H1 (cell line): Measurements from ENCODE around the gene GABRR3. TPM values are rescaled to one million over a fixed set of nuclear protein-coding genes. Genes with fewer than 3 reads are reported as not detected.
"Not testable (repeated sequence)": the region's sequence is repeated elsewhere in the genome, so short reads cannot be mapped to it uniquely, and the experiment has no call there.

Source experiments
- CTCF ChIA-PET: fragments of 300-600 bp; sonication (Branson Sonifier 250); formaldehyde crosslinking; loops from one replicate; lab custom pipeline; 2021; ENCODE audit not compliant: partially characterized antibody; lab: Charles Lee
- POLR2A ChIA-PET: fragments of 300-600 bp; sonication (Branson Sonifier 250); formaldehyde crosslinking; loops from one replicate; lab custom pipeline; 2021; ENCODE audit warnings: inconsistent platforms; ENCODE audit not compliant: partially characterized antibody; lab: Charles Lee
- DNase-seq, 2 experiments: peaks; one replicate each; pipeline versions ENCODE4 v3.0.0 to v3.0.0-alpha.2; 2010 to 2022; ENCODE audit warnings: low spot score in 2 of 2, low read depth in 1 of 2, mixed read lengths in 1 of 2
- FAIRE-seq: peaks from 2 replicates; lab custom pipeline; 2011; peaks lifted over from hg19 to GRCh38; lab: Jason Lieb, UNC
- H2AFZ ChIP-seq: 2 replicates; pipeline ENCODE4 v1.8.1; 2012; ENCODE audit warnings: low read length, inconsistent platforms
- H2AK5ac ChIP-seq: 2 replicates; pipeline ENCODE4 v1.6.1; 2013; ENCODE audit warnings: low read depth, low read length
- H2BK120ac ChIP-seq: replicated peaks from 2 replicates; pipeline ENCODE3; 2013; ENCODE audit warnings: low read depth, low read length, inconsistent platforms
- H2BK12ac ChIP-seq: 2 replicates; pipeline ENCODE4 v1.6.1; 2013; ENCODE audit warnings: low read depth, low read length
- H2BK15ac ChIP-seq: 2 replicates; pipeline ENCODE4 v1.6.1; 2013; ENCODE audit warnings: low read length
- H2BK20ac ChIP-seq: 2 replicates; pipeline ENCODE4 v1.6.1; 2013; ENCODE audit warnings: low read length
- H2BK5ac ChIP-seq: 2 replicates; pipeline ENCODE4 v1.6.1; 2013; ENCODE audit warnings: low read depth, low read length
- H3K14ac ChIP-seq: 2 replicates; pipeline ENCODE4 v1.6.1; 2013; ENCODE audit warnings: inconsistent platforms; ENCODE audit not compliant: insufficient read length
- H3K18ac ChIP-seq: 2 replicates; pipeline ENCODE4 v1.6.1; 2013; ENCODE audit warnings: low read length; ENCODE audit errors: extremely low read depth
- H3K23ac ChIP-seq: 2 replicates; pipeline ENCODE4 v1.6.1; 2013; ENCODE audit warnings: inconsistent platforms; ENCODE audit not compliant: insufficient read length
- H3K23me2 ChIP-seq: 2 replicates; pipeline ENCODE4 v1.6.1; 2013; ENCODE audit warnings: low read depth, low read length
- H3K27ac ChIP-seq: 2 replicates; pipeline ENCODE4 v1.6.1; 2011; ENCODE audit warnings: low read depth, low read length, inconsistent platforms
- H3K27me3 ChIP-seq, 4 experiments: replicated peaks in 1 of 4; 1 replicate in 1 of 4; 2 replicates in 3 of 4; pipeline versions ENCODE4 v1.6.1 to v1.8.1; 2011 to 2013; ENCODE audit warnings: low read length in 3 of 4, mild to moderate bottlenecking in 3 of 4, inconsistent platforms in 2 of 4, mixed read lengths in 2 of 4, moderate library complexity in 1 of 4; ENCODE audit not compliant: control insufficient read depth in 3 of 4, insufficient read depth in 3 of 4; ENCODE audit errors: extremely low read depth in 1 of 4
- H3K36me3 ChIP-seq, 4 experiments: 2 replicates each; pipeline versions ENCODE4 v1.6.1 to v1.8.1; 2011 to 2013; ENCODE audit warnings: mild to moderate bottlenecking in 4 of 4, low read length in 3 of 4, moderate library complexity in 2 of 4, control low read depth in 1 of 4, inconsistent platforms in 1 of 4; ENCODE audit not compliant: insufficient read depth in 4 of 4, control insufficient read depth in 2 of 4
- H3K4ac ChIP-seq: replicated peaks from 2 replicates; pipeline ENCODE3; 2013; ENCODE audit warnings: low read length, low read depth, mixed read lengths, inconsistent platforms; ENCODE audit not compliant: insufficient read length
- H3K4me1 ChIP-seq, 4 experiments: replicated peaks in 1 of 4; 1 replicate in 1 of 4; 2 replicates in 3 of 4; pipeline versions ENCODE4 v1.6.1 to v1.8.1; 2011 to 2013; ENCODE audit warnings: low read length in 3 of 4, inconsistent platforms in 2 of 4, mixed read lengths in 1 of 4; ENCODE audit not compliant: insufficient read depth in 4 of 4, control insufficient read depth in 3 of 4
- H3K4me2 ChIP-seq, 2 experiments: 2 replicates each; pipeline versions ENCODE4 v1.6.1 to v1.8.1; 2011 to 2013; ENCODE audit warnings: low read depth in 2 of 2, low read length in 2 of 2, control low read depth in 1 of 2, inconsistent platforms in 1 of 2, mild to moderate bottlenecking in 1 of 2; ENCODE audit not compliant: insufficient read depth in 1 of 2
- H3K4me3 ChIP-seq, 4 experiments: fragments of 200-600, 300-600 bp in 1 of 4; sonication (generic), shearing (Covaris generic), sonication (Bioruptor Twin) in 1 of 4; 2 replicates each; pipeline versions ENCODE4 v1.5.1 to v1.8.1; 2011 to 2016; ENCODE audit warnings: low read length in 4 of 4, low read depth in 3 of 4, control low read depth in 2 of 4, inconsistent platforms in 2 of 4, mild to moderate bottlenecking in 2 of 4, mixed read lengths in 1 of 4, moderate library complexity in 1 of 4; ENCODE audit not compliant: insufficient read depth in 2 of 4; ENCODE audit errors: extremely low read depth in 1 of 4
- H3K56ac ChIP-seq: replicated peaks from 2 replicates; pipeline ENCODE3; 2013; ENCODE audit warnings: low read depth, mild to moderate bottlenecking, mixed read lengths, low read length, inconsistent platforms; ENCODE audit not compliant: insufficient read length
- H3K79me1 ChIP-seq: 2 replicates; pipeline ENCODE4 v1.6.1; 2013; ENCODE audit warnings: low read depth, low read length, control low read depth
- H3K79me2 ChIP-seq, 2 experiments: 2 replicates each; pipeline versions ENCODE4 v1.6.1 to v1.8.1; 2012 to 2013; ENCODE audit warnings: low read length in 2 of 2, mild to moderate bottlenecking in 2 of 2, inconsistent platforms in 1 of 2; ENCODE audit not compliant: insufficient read depth in 2 of 2, control insufficient read depth in 1 of 2
- H3K9ac ChIP-seq, 4 experiments: replicated peaks in 1 of 4; 1 replicate in 1 of 4; 2 replicates in 3 of 4; pipeline versions ENCODE4 v1.6.1 to v1.8.1; 2011 to 2013; ENCODE audit warnings: low read depth in 3 of 4, low read length in 3 of 4, control low read depth in 2 of 4, mild to moderate bottlenecking in 2 of 4, moderate library complexity in 2 of 4, inconsistent platforms in 1 of 4; ENCODE audit errors: extremely low read depth in 1 of 4
- H3K9me3 ChIP-seq, 2 experiments: 2 replicates each; pipeline versions ENCODE4 v1.6.1 to v1.8.1; 2012 to 2013; ENCODE audit warnings: mild to moderate bottlenecking in 2 of 2, moderate library complexity in 2 of 2, control low read depth in 1 of 2, inconsistent platforms in 1 of 2, low read depth in 1 of 2, low read length in 1 of 2, mixed read lengths in 1 of 2; ENCODE audit not compliant: insufficient read depth in 2 of 2
- H4K20me1 ChIP-seq, 2 experiments: replicated peaks in 1 of 2; 2 replicates each; pipeline versions ENCODE3 to v1.8.1; 2011 to 2013; ENCODE audit warnings: inconsistent platforms in 2 of 2, low read length in 2 of 2, mild to moderate bottlenecking in 1 of 2; ENCODE audit not compliant: insufficient read depth in 2 of 2, control insufficient read depth in 1 of 2
- H4K5ac ChIP-seq: 2 replicates; pipeline ENCODE4 v1.6.1; 2013; ENCODE audit warnings: low read length, low read depth, mixed read lengths, inconsistent platforms; ENCODE audit not compliant: insufficient read length
- H4K8ac ChIP-seq: 2 replicates; pipeline ENCODE4 v1.8.0; 2013; ENCODE audit warnings: mild to moderate bottlenecking, moderate library complexity, low read length, inconsistent platforms; ENCODE audit not compliant: insufficient read depth; ENCODE audit errors: extremely low read depth
- H4K91ac ChIP-seq: replicated peaks from 2 replicates; pipeline ENCODE3; 2013; ENCODE audit warnings: low read length, mixed read lengths, inconsistent platforms; ENCODE audit not compliant: insufficient read length
- WGBS, 2 experiments: shearing (Covaris generic) in 1 of 2; methylation state at CpG; one replicate each; pipeline versions ENCODE4 v1.1.6 to v1.1.7; 2013 to 2015; ENCODE audit warnings: low lambda C conversion rate in 2 of 2, mixed read lengths in 2 of 2, inconsistent platforms in 1 of 2, low coverage in 1 of 2, missing lambda C conversion rate in 1 of 2; ENCODE audit not compliant: insufficient replicate concordance in 2 of 2, insufficient coverage in 1 of 2, insufficient read length in 1 of 2; ENCODE audit errors: extremely low coverage in 1 of 2, missing lambda C conversion rate in 1 of 2; 5-methylcytosine and 5-hydroxymethylcytosine counted together
- polyA plus RNA-seq, 7 experiments: library from polyadenylated mRNA; depleted of rRNA in 3 of 7; stranded (reverse) in 5 of 7; unstranded in 2 of 7; fragments of >200 nt in 5 of 7; fragments of 200-250 nt in 2 of 7; gene quantifications; 1 replicate in 5 of 7; 2 replicates in 1 of 7; 4 replicates in 1 of 7; pipeline versions ENCODE4 v1.2.1 to v1.2.3, GENCODE V29; 2011 to 2013; ENCODE audit warnings: missing spikeins in 2 of 7, mixed read lengths in 2 of 7
- total RNA-seq: library from RNA; stranded (reverse); fragmentation: NEBNext Ultra II Directional; extraction: Animal tissue kit (Norgen Biotek cat#: 25700); gene quantifications from 2 replicates; pipeline ENCODE4 v1.2.1, GENCODE V29; 2021

GABRR3 gene
- total and polyA plus RNA-seq, 2 of the 8 experiments (the other 6 are each of a cell fraction or from before 2014, with no cell fraction given): not detected

DNA sequence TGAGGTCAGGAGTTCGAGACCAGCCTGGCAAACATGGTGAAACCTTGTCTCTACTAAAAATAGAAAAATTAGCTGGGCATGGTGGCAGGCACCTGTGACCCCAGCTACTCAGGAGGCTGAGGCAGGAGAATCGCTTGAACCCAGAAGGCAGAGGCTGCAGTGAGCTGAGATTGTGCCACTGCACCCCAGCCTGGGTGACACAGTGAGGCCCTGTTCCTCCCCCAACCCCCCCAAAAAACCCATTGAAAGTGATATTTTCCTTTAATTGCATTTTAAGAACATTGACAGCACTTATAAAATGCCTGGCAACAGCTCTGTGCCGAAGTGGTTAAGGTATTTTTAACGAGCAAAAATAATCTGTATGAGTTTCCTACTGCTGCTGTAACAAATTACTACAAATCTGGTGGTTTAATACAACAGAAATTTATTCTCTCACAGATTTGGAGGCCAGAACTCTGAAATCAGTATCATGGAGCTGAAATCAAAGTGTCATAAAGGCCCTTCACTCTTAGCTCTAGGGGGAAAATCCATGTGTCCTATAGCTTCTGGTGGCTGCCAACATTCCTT, 24.1 kb downstream of the GABRR3 start:
- H3K79me2 ChIP-seq, H3K36me3 ChIP-seq, H2AFZ ChIP-seq, H3K14ac ChIP-seq, H3K4ac ChIP-seq, H2BK12ac ChIP-seq, H3K4me2 ChIP-seq, H2BK20ac ChIP-seq, H3K23me2 ChIP-seq, H4K20me1 ChIP-seq, H3K18ac ChIP-seq, H4K91ac ChIP-seq, H2BK15ac ChIP-seq, H2AK5ac ChIP-seq, H3K9me3 ChIP-seq, H3K9ac ChIP-seq, H3K27ac ChIP-seq, H3K27me3 ChIP-seq, FAIRE-seq, DNase-seq, H4K5ac ChIP-seq, H2BK120ac ChIP-seq, H3K79me1 ChIP-seq, H4K8ac ChIP-seq, H2BK5ac ChIP-seq, POLR2A ChIA-PET, H3K4me3 ChIP-seq, H3K4me1 ChIP-seq, H3K56ac ChIP-seq, H3K23ac ChIP-seq: not testable (repeated sequence)
- CTCF ChIA-PET: interaction anchor here (0.8 to 8.6 kb wide), 4 partner anchors 12 to 91 kb away, joined by 3 to 85 read pairs (median 4); no protein-coding TSS in a partner anchor
- WGBS, 2 experiments: 92% methylated on average over 4 of the region's 4 CpGs; no CpG with 5 or more reads in 1 of the 2 experiments
